IPS-18c (cell line): ENCODE measurements around the gene OPN1MW3.

Experiments used
- H3K4me3 ChIP-seq: 2 replicates; pipeline ENCODE4 v1.7.0; 2013; ENCODE audit warnings: low read depth, mild to moderate bottlenecking, low read length, moderate library complexity; ENCODE audit not compliant: insufficient read depth
- H3K9me3 ChIP-seq: one replicate; pipeline ENCODE4 v1.6.1; 2013; ENCODE audit warnings: mild to moderate bottlenecking, low read length, moderate library complexity; ENCODE audit not compliant: control insufficient read depth, insufficient read depth

Gene OPN1MW3

DNA sequence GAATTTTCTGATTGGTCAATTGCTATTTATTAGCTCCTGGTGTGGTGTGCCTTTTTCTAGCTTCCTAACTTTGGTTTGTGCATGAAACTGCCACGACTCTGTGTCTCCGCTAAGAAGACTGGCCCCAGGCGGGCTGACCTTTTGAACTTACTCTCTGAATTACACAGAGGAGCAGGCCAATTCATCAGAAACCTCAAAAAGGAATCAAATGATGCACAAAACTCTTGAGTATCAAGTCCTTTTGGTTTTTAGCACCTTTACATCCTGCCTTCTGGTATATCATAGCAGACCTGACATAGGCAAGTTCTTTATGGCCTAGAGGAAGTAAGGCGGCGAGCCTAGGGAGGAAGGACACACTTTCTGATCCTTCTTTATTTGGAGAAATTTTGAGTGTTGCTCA, 55.8 kb downstream of the OPN1MW3 start:
- Histone ChIP-seq H3K9me3 (peaks cover 7% of the 10 kb centered on the region), H3K4me3 (no peak overlapping the region)

DNA sequence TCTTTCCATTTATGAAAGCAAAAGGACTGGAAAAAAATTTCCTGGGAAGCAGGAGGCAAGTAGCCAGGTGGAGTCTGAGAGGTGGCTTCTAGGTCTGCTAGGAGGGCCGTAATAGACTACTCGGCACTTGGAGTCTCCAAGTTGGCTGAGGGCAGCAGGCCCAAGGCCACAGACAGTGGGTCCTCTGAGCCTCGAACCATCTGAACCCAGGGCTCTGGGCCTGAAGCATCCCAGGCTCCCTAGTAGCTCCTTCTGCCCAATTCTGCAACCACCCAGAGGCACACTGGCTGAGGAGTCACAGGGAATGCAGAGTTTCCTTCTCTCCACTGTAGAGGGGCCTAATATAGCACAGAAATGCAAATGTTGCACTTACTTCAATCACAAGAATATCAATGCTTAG, 58.0 kb downstream of the OPN1MW3 start:
- no peak overlapping the region for H3K4me3 ChIP-seq
- peaks cover 7% of the 10 kb centered on the region for H3K9me3 ChIP-seq

DNA sequence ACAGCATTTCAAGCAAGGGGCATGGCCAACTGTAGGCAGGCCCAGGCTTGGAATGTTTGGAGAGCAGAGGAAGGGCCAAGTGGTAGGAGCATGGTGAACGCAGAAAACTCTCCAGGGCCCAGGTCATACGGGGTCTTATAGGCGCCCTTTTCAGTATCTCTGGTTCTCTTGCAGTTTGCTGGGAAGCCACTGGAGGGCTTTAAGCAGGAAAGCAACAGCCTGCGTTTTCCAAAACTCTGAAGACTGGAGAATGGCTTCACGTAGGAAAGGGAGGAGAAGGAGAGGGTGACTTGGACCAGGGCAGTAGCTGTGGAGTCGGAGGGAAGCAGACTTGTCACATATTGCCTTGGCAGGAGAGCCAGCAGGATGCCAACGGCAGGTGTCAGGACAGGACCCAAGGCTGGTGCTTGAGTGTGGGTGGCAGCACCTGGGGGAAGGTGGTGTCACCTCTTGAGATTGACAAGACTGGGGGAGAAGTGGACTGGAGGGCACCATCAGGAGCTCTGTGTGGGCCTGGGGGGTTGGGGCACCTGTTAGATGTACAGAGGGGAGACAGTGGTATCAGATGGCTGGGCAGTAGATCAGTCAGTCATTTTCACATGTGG, 60.1 kb downstream of the OPN1MW3 start:
- Histone ChIP-seq H3K4me3 (no peak overlapping the region), H3K9me3 (peaks cover 7% of the 10 kb centered on the region)

DNA sequence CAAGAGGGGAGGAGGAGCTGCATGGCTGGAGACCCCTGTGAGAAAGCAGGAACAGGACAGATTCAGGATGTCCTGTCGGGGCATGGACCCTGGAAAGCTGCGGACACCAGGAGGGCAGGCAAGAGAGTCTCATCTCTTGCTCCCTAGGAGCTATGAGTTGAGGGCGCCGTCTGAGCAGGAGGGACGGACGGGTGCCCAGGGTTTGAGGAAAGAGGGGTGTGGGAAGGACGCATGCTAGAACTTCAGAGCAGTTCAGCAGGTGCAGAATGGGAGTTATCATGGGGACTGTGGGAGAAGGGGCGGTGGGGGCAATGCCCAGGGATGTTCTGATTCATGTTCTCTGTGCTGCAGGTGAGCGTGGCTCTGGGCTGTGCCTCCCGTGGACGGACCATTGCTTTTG, 63.0 kb downstream of the OPN1MW3 start:
- Histone ChIP-seq H3K4me3 (no peak overlapping the region), H3K9me3 (peaks cover 14% of the 10 kb centered on the region)
